HT-29 (cell line): ENCODE results near the gene TAS2R60. TPM values are rescaled to one million over a fixed set of nuclear protein-coding genes. Genes with fewer than 3 reads are reported as not detected.
A peak's percentile ranks its signal among the peaks of the same experiment; 100 is the strongest.
"Not testable (repeated sequence)": the region's sequence is repeated elsewhere in the genome, so short reads cannot be mapped to it uniquely, and the experiment has no call there.

ENCODE experiments used
- DNase-seq: peaks from one replicate; pipeline ENCODE4 v3.0.0-alpha.2; 2015; ENCODE audit warnings: low spot score
- total RNA-seq: library from RNA; depleted of rRNA; stranded (reverse); fragments of >200 nt; shearing (Covaris generic); gene quantifications from 2 replicates; pipeline ENCODE4 v1.2.3, GENCODE V29; 2014

Gene TAS2R60
- total RNA-seq, 1 experiment from 2014 or later, result not detected

- DNase-seq, result no peak
Observed at GRCh38 chr7:143410521-143411004, 32.7 kb upstream of the TAS2R60 start.

GRCh38 chr7:143411976-143412708, 31.1 kb upstream of the TAS2R60 start:
- DNase-seq, result no peak

GRCh38 chr7:143413123-143413522, 30.1 kb upstream of the TAS2R60 start:
- no peak for DNase-seq

- not testable (repeated sequence) for DNase-seq
Observed at GRCh38 chr7:143415209-143415608, 28.0 kb upstream of the TAS2R60 start.

- no peak for DNase-seq
Observed at GRCh38 chr7:143415742-143416397, 27.4 kb upstream of the TAS2R60 start.

- DNase-seq, result peak; percentile 86
Observed at GRCh38 chr7:143416565-143417149, 26.6 kb upstream of the TAS2R60 start.

- no peak for DNase-seq
Observed at GRCh38 chr7:143417734-143418383, 25.4 kb upstream of the TAS2R60 start.

GRCh38 chr7:143418681-143419458, 24.4 kb upstream of the TAS2R60 start:
- no peak for DNase-seq

GRCh38 chr7:143419880-143420279, 23.4 kb upstream of the TAS2R60 start:
- peak; percentile 89 for DNase-seq

GRCh38 chr7:143420624-143421023, 22.6 kb upstream of the TAS2R60 start:
- DNase-seq, result not testable (repeated sequence)

GRCh38 chr7:143422033-143422432, 21.2 kb upstream of the TAS2R60 start:
- no peak for DNase-seq

- not testable (repeated sequence) for DNase-seq
Observed at GRCh38 chr7:143424476-143424875, 18.8 kb upstream of the TAS2R60 start.

GRCh38 chr7:143426479-143427142, 16.6 kb upstream of the TAS2R60 start:
- no peak for DNase-seq

GRCh38 chr7:143429770-143430698, 13.2 kb upstream of the TAS2R60 start:
- DNase-seq, result no peak

- no peak for DNase-seq
Observed at GRCh38 chr7:143431109-143431508, 12.1 kb upstream of the TAS2R60 start.

GRCh38 chr7:143433759-143434158, 9.5 kb upstream of the TAS2R60 start:
- no peak for DNase-seq

- peak; percentile 17 for DNase-seq
Observed at GRCh38 chr7:143434660-143435059, 8.6 kb upstream of the TAS2R60 start.

- DNase-seq, result no peak
Observed at GRCh38 chr7:143435266-143435665, 8.0 kb upstream of the TAS2R60 start.

GRCh38 chr7:143436325-143436946, 6.8 kb upstream of the TAS2R60 start:
- no peak for DNase-seq
